ENCODE results near the gene TMEM185B. TPM values are rescaled to one million over a fixed set of nuclear protein-coding genes. Genes with fewer than 3 reads are reported as not detected.

Gene TMEM185B
- total RNA-seq, 4 donors from 2014 or later, result 35.9 to 47.9 (median 44.6) TPM

DNA sequence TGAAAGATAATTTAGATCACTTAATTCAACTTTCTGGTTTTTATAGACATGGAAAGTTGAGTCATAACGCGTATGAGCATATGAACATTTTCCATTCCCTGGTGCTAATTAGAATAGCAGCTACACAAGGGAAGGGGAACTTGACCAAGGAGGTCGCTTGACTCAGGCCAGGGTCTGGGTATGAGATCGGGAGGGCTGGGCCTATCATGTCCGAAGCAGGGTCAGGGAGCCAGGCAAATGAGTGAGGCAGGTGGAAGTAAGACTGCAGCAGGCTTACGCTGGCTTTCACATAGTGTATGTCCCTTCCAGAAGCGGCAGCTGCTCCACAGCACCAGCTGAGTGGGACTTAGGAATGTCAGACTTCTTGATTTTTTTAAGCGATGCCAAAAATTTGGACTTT is 44.1 kb upstream of the TMEM185B start:
- TF ChIP-seq CTCF (IDR thresholded peaks at IDR 0.05) (no peak), POLR2A (IDR thresholded peaks at IDR 0.05) (no peak)
- Histone ChIP-seq H3K36me3 (no peaks in the 10 kb centered on the region), H3K4me3 (replicated peaks in 1 of 3) (no peak overlapping the region), H3K27me3 (no peaks in the 10 kb centered on the region), H3K9me3 (no peaks in the 10 kb centered on the region), H3K4me1 (peaks cover 0 to 6% of the 10 kb centered on the region in 2 donors), H3K27ac (no peak overlapping the region)
- intact Hi-C loops (cut with DNase I), result no loop called here
- DNase-seq, result no peak
- WGBS, 2 donors, result 91 to 94% methylated on average over 8 of the region's 8 CpGs

- TF ChIP-seq POLR2A (IDR thresholded peaks at IDR 0.05) (no peak), CTCF (IDR thresholded peaks at IDR 0.05) (no peak)
- intact Hi-C loops (cut with DNase I), result no loop called here
- DNase-seq, result no peak
- Histone ChIP-seq H3K4me1 (peaks cover 0 to 16% of the 10 kb centered on the region in 2 donors), H3K4me3 (replicated peaks in 1 of 3) (no peak overlapping the region), H3K27me3 (no peaks in the 10 kb centered on the region), H3K27ac (no peak overlapping the region), H3K36me3 (no peaks in the 10 kb centered on the region), H3K9me3 (no peaks in the 10 kb centered on the region)
- WGBS, 2 donors, result 76 to 77% methylated on average over 12 of the region's 12 CpGs
Observed at GRCh38 chr2:120265006-120265405, 41.8 kb upstream of the TMEM185B start.

GRCh38 chr2:120262761-120263428 is 39.7 kb upstream of the TMEM185B start:
- H3K27me3 ChIP-seq, result no peaks in the 10 kb centered on the region
- H3K9me3 ChIP-seq, result no peaks in the 10 kb centered on the region
- H3K36me3 ChIP-seq, result no peaks in the 10 kb centered on the region
- H3K4me1 ChIP-seq, result peaks cover 0 to 21% of the 10 kb centered on the region in 2 donors
- no peak for TF ChIP-seq CTCF (IDR thresholded peaks at IDR 0.05)
- TF ChIP-seq POLR2A (IDR thresholded peaks at IDR 0.05), result no peak
- H3K4me3 ChIP-seq (replicated peaks in 1 of 3), result no peak overlapping the region
- no peak overlapping the region for H3K27ac ChIP-seq
- DNase-seq, result no peak
- WGBS, 2 donors, result 77 to 81% methylated on average over 10 of the region's 10 CpGs
- intact Hi-C loops (cut with DNase I), result no loop called here

DNA sequence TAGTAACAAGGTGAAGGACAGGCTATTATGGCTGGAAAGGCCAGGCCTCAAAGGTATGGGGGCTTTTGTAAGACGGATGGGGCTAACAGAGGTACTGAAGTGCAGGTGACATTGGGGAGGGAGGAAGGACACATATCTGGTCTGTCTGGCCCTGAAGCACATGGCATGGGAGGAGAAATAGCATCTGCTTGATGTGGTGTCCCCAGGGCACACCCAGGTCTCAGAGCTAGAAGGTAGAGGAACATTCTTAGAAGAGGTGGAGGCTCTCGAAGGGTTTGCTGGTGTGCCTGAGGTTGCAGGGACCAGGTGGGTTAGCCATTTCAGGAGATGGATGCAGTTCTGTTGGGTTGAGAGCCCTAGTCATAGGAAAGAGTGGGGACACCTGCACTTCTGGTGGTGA is 39.0 kb upstream of the TMEM185B start:
- peaks cover 0 to 28% of the 10 kb centered on the region in 2 donors for H3K4me1 ChIP-seq
- no peak overlapping the region for H3K4me3 ChIP-seq (replicated peaks in 1 of 3)
- no peak for TF ChIP-seq POLR2A (IDR thresholded peaks at IDR 0.05)
- TF ChIP-seq CTCF (IDR thresholded peaks at IDR 0.05), result no peak
- no peak overlapping the region for H3K27ac ChIP-seq
- 40 to 53% methylated on average over 2 of the region's 2 CpGs for WGBS, 2 donors
- H3K36me3 ChIP-seq, result no peaks in the 10 kb centered on the region
- H3K27me3 ChIP-seq, result no peaks in the 10 kb centered on the region
- no peak for DNase-seq
- H3K9me3 ChIP-seq, result no peaks in the 10 kb centered on the region
- intact Hi-C loops (cut with DNase I), result no loop called here

GRCh38 chr2:120261387-120262006 is 38.3 kb upstream of the TMEM185B start:
- H3K4me3 ChIP-seq (replicated peaks in 1 of 3), result no peak overlapping the region
- intact Hi-C loops (cut with DNase I), result no loop called here
- no peak overlapping the region for H3K27ac ChIP-seq
- TF ChIP-seq CTCF (IDR thresholded peaks at IDR 0.05) (no peak), POLR2A (IDR thresholded peaks at IDR 0.05) (no peak)
- DNase-seq, result no peak
- H3K4me1 ChIP-seq, result peaks cover 0 to 35% of the 10 kb centered on the region in 2 donors
- WGBS, 2 donors, result 69 to 70% methylated on average over 6 of the region's 6 CpGs
- H3K36me3 ChIP-seq, result no peaks in the 10 kb centered on the region
- H3K27me3 ChIP-seq, result no peaks in the 10 kb centered on the region
- no peaks in the 10 kb centered on the region for H3K9me3 ChIP-seq

Data from thyroid gland (tissue), 4 donors.